Stimulated activated CD8-positive, alpha-beta memory T cell treated with anti-CD3 and anti-CD28 coated beads, Interleukin-15, amount 100 ng/mL, for 1 hour (primary cell): ENCODE results near the gene ADRA2A.

Experiments used
- DNase-seq: peaks from one replicate; pipeline ENCODE4 v3.0.0-alpha.2; 2020; ENCODE audit warnings: low read depth

Gene ADRA2A

GRCh38 chr10:111076682-111077478 lies at the start of gene ADRA2A:
Gene ADRA2A (plus strand): TSS chr10:111077029. CDS start chr10:111077997, 968 bp downstream.
- no peak for DNase-seq

- no peak for DNase-seq
Measured at GRCh38 chr10:111030042-111030750, 46.6 kb upstream of the ADRA2A start.

GRCh38 chr10:111034598-111035310 lies 42.1 kb upstream of the ADRA2A start:
- no peak for DNase-seq

- no peak for DNase-seq
Measured at GRCh38 chr10:111035542-111035941, 41.3 kb upstream of the ADRA2A start.

- DNase-seq: no peak
Measured at GRCh38 chr10:111037858-111038257, 39.0 kb upstream of the ADRA2A start.

- DNase-seq: no peak
Measured at GRCh38 chr10:111039522-111039921, 37.3 kb upstream of the ADRA2A start.

GRCh38 chr10:111057006-111057405 lies 19.8 kb upstream of the ADRA2A start:
- DNase-seq: no peak

GRCh38 chr10:111063471-111063870 lies 13.4 kb upstream of the ADRA2A start:
- no peak for DNase-seq

- DNase-seq: no peak
Measured at GRCh38 chr10:111072232-111072631, 4.6 kb upstream of the ADRA2A start.

GRCh38 chr10:111075577-111076185 lies 1.1 kb upstream of the ADRA2A start:
- no peak for DNase-seq

GRCh38 chr10:111076191-111076681 lies 593 bp upstream of the ADRA2A start:
- DNase-seq: no peak

GRCh38 chr10:111077479-111077784 lies 603 bp downstream of the ADRA2A start:
- DNase-seq: no peak

- no peak for DNase-seq
Measured at GRCh38 chr10:111077785-111078504, 1.1 kb downstream of the ADRA2A start.

GRCh38 chr10:111078505-111079185 lies 1.8 kb downstream of the ADRA2A start:
- DNase-seq: no peak

- DNase-seq: no peak
Measured at GRCh38 chr10:111079241-111079760, 2.5 kb downstream of the ADRA2A start.

- DNase-seq: no peak
Measured at GRCh38 chr10:111079781-111080180, 3.0 kb downstream of the ADRA2A start.

- DNase-seq: no peak
Measured at GRCh38 chr10:111080224-111080623, 3.4 kb downstream of the ADRA2A start.

- DNase-seq: no peak
Measured at GRCh38 chr10:111081595-111081994, 4.8 kb downstream of the ADRA2A start.

GRCh38 chr10:111082102-111082975 lies 5.5 kb downstream of the ADRA2A start:
- no peak for DNase-seq
